ENCODE measurements around the gene CYB5R2. TPM values are rescaled to one million over a fixed set of nuclear protein-coding genes. Genes with fewer than 3 reads are reported as not detected.

The CYB5R2 gene
- total RNA-seq, 4 donors from 2014 or later, result 2.7 to 21.3 (median 4.2) TPM; not detected in 1

GRCh38 chr11:7671347-7672215 lies 1.7 kb downstream of the CYB5R2 start:
- in situ Hi-C loops (cut with MboI; ENCODE audit: low pct_ligation_motif_present in 1 of 4, low pct_unique_long_range_greater_than_20kb in 1 of 4, low sequenced_read_pairs in 3 of 4), result loop anchor here in 2 of 4 donors (25.0 kb wide), 1 partner anchor 109 kb away; no protein-coding TSS in a partner anchor
- TF ChIP-seq CTCF (IDR thresholded peaks at IDR 0.05) (no peak), POLR2A (IDR thresholded peaks at IDR 0.05) (no peak)
- no peaks in the 10 kb centered on the region for H3K36me3 ChIP-seq
- H3K4me3 ChIP-seq, result no peak overlapping the region
- H3K27me3 ChIP-seq, result peaks cover 15% of the 10 kb centered on the region
- no peak overlapping the region for H3K27ac ChIP-seq
- no peaks in the 10 kb centered on the region for H3K9me3 ChIP-seq
- DNase-seq, result no peak
- WGBS, 2 donors (ENCODE audit: low coverage in 1 of 2), result 72 to 86% methylated on average over 6 to 10 of the region's 10 CpGs
- intact Hi-C loops (cut with DNase I; ENCODE audit: low total_unique reads), result no loop called here
- H3K4me1 ChIP-seq, result peaks cover 0 to 21% (median 14%) of the 10 kb centered on the region in 4 donors

- TF ChIP-seq POLR2AphosphoS5 (IDR thresholded peaks at IDR 0.05) (no peak), EP300 (IDR thresholded peaks at IDR 0.05; ENCODE audit: low read depth) (no peak), POLR2A (IDR thresholded peaks at IDR 0.05) (no peak), CTCF (IDR thresholded peaks at IDR 0.05) (no peak)
- Histone ChIP-seq H3K36me3 (no peaks in the 10 kb centered on the region), H3K27ac (no peak overlapping the region), H3K9me3 (no peaks in the 10 kb centered on the region), H3K4me3 (no peak overlapping the region), H3K27me3 (peaks cover 15% of the 10 kb centered on the region), H3K4me1 (peaks cover 0 to 22% (median 14%) of the 10 kb centered on the region in 4 donors)
- WGBS, 2 donors (ENCODE audit: low coverage in 1 of 2), result 44 to 59% methylated on average over 3 to 4 of the region's 4 CpGs
- no peak for DNase-seq
- in situ Hi-C loops (cut with MboI; ENCODE audit: low pct_ligation_motif_present in 1 of 4, low pct_unique_long_range_greater_than_20kb in 1 of 4, low sequenced_read_pairs in 3 of 4) (loop anchor here in 2 of 4 donors (25.0 kb wide), 1 partner anchor 108 kb away; no protein-coding TSS in a partner anchor), intact Hi-C loops (cut with DNase I; ENCODE audit: low total_unique reads) (no loop called here)
Observed at GRCh38 chr11:7670641-7671040, 2.7 kb downstream of the CYB5R2 start.

GRCh38 chr11:7668911-7669310 lies 4.4 kb downstream of the CYB5R2 start:
- WGBS, 2 donors (ENCODE audit: low coverage in 1 of 2), result 0 to 67% methylated on average over 1 to 5 of the region's 5 CpGs
- no peak overlapping the region for H3K27ac ChIP-seq

More at GRCh38 chr11:7668911-7669310, 4.4 kb downstream of the CYB5R2 start:
- intact Hi-C loops (cut with DNase I; ENCODE audit: low total_unique reads) (no loop called here), in situ Hi-C loops (cut with MboI; ENCODE audit: low pct_ligation_motif_present in 1 of 4, low pct_unique_long_range_greater_than_20kb in 1 of 4, low sequenced_read_pairs in 3 of 4) (loop anchor here in 3 of 4 donors (5.0 to 25.0 kb wide), 2 partner anchors 97 to 107 kb away; no protein-coding TSS in a partner anchor)
- H3K27me3 ChIP-seq, result peaks cover 13% of the 10 kb centered on the region
- no peak overlapping the region for H3K4me3 ChIP-seq
- H3K4me1 ChIP-seq, result peaks cover 0 to 17% (median 11%) of the 10 kb centered on the region in 4 donors
- TF ChIP-seq POLR2AphosphoS5 (IDR thresholded peaks at IDR 0.05) (no peak), EP300 (IDR thresholded peaks at IDR 0.05; ENCODE audit: low read depth) (no peak), POLR2A (IDR thresholded peaks at IDR 0.05) (no peak), CTCF (IDR thresholded peaks at IDR 0.05) (no peak)
- H3K9me3 ChIP-seq, result no peaks in the 10 kb centered on the region
- H3K36me3 ChIP-seq, result no peaks in the 10 kb centered on the region
- no peak for DNase-seq

All from transverse colon (tissue), 4 donors.